ENCODE results near the gene ERC2. TPM values are rescaled to one million over a fixed set of nuclear protein-coding genes. Genes with fewer than 3 reads are reported as not detected.

The ERC2 gene
- total and polyA plus RNA-seq, 2 of the 8 experiments (the other 6 are each of a cell fraction or from before 2014, with no cell fraction given): 16.4 to 22.8 TPM

- TF ChIP-seq MAFK (IDR thresholded peaks at IDR 0.05; ENCODE audit: low read depth, low read length) (no peak), KDM1A (IDR thresholded peaks at IDR 0.05; ENCODE audit: borderline replicate concordance, low read length) (no peak), SP1 (IDR thresholded peaks at IDR 0.05; ENCODE audit: low read depth, low read length) (no peak), E2F6 (IDR thresholded peaks at IDR 0.05) (no peak), KDM5A (IDR thresholded peaks at IDR 0.05; ENCODE audit: low read length) (no peak), ATF2 (IDR thresholded peaks at IDR 0.05; ENCODE audit: low read length) (no peak), ATF3 (IDR thresholded peaks at IDR 0.05; ENCODE audit: insufficient read depth, low read depth, low read length) (no peak)
- Histone ChIP-seq H3K79me2 (ENCODE audit: control insufficient read depth in 1 of 2, insufficient read depth in 2 of 2, low read length in 2 of 2) (no peaks in the 10 kb centered on the region), H2BK20ac (ENCODE audit: low read length) (no peak overlapping the region), H4K5ac (ENCODE audit: insufficient read length, low read depth, low read length) (no peak overlapping the region), H3K23ac (ENCODE audit: insufficient read length) (no peak overlapping the region), H3K18ac (ENCODE audit: extremely low read depth, low read length) (no peak overlapping the region), H3K4me2 (ENCODE audit: insufficient read depth in 1 of 2, low read depth in 2 of 2, low read length in 2 of 2) (no peak overlapping the region), H3K4me3 (ENCODE audit: extremely low read depth in 1 of 4, insufficient read depth in 2 of 4, low read depth in 3 of 4, low read length in 4 of 4) (no peak overlapping the region), H2AK5ac (ENCODE audit: low read depth, low read length) (no peak overlapping the region), H2BK12ac (ENCODE audit: low read depth, low read length) (no peak overlapping the region), H2BK15ac (ENCODE audit: low read length) (no peak overlapping the region), H3K4me1 (replicated peaks in 1 of 4; ENCODE audit: control insufficient read depth in 3 of 4, insufficient read depth in 4 of 4, low read length in 3 of 4) (peaks cover 0 to 4% (median 0%) of the 10 kb centered on the region in 4 experiments; a peak in 1 of 7 replicates), H4K8ac (ENCODE audit: extremely low read depth, insufficient read depth, low read length) (no peak overlapping the region), H3K4ac (replicated peaks; ENCODE audit: insufficient read length, low read depth, low read length) (no peak overlapping the region), H3K27me3 (replicated peaks in 1 of 4; ENCODE audit: control insufficient read depth in 3 of 4, extremely low read depth in 1 of 4, insufficient read depth in 3 of 4, low read length in 3 of 4) (no peaks in the 10 kb centered on the region), H3K9ac (replicated peaks in 1 of 4; ENCODE audit: extremely low read depth in 1 of 4, low read depth in 3 of 4, low read length in 3 of 4) (no peak overlapping the region), H3K14ac (ENCODE audit: insufficient read length) (no peak overlapping the region), H4K20me1 (replicated peaks in 1 of 2; ENCODE audit: control insufficient read depth in 1 of 2, insufficient read depth in 2 of 2, low read length in 2 of 2) (no peaks in the 10 kb centered on the region), H3K36me3 (ENCODE audit: control insufficient read depth in 2 of 4, insufficient read depth in 4 of 4, low read length in 3 of 4) (no peaks in the 10 kb centered on the region), H3K9me3 (ENCODE audit: insufficient read depth in 2 of 2, low read depth in 1 of 2, low read length in 1 of 2) (no peaks in the 10 kb centered on the region), H3K27ac (ENCODE audit: low read depth, low read length) (no peak overlapping the region), H3K79me1 (ENCODE audit: low read depth, low read length) (no peaks in the 10 kb centered on the region; the same call in 1 of the 2 replicates), H2AFZ (ENCODE audit: low read length) (no peak overlapping the region), H2BK120ac (replicated peaks; ENCODE audit: low read depth, low read length) (no peak overlapping the region), H3K23me2 (ENCODE audit: low read depth, low read length) (no peaks in the 10 kb centered on the region), H2BK5ac (ENCODE audit: low read depth, low read length) (no peak overlapping the region), H4K91ac (replicated peaks; ENCODE audit: insufficient read length, low read length) (no peak overlapping the region), H3K56ac (replicated peaks; ENCODE audit: insufficient read length, low read depth, low read length) (no peak overlapping the region)
- POLR2A ChIA-PET (ENCODE audit: partially characterized antibody): no interaction called here
- FAIRE-seq (no peak), DNase-seq (ENCODE audit: low read depth in 1 of 2, low spot score in 2 of 2) (no peak)
- WGBS, 2 experiments (ENCODE audit: extremely low coverage in 1 of 2, insufficient coverage in 1 of 2, insufficient read length in 1 of 2, insufficient replicate concordance in 2 of 2, low coverage in 1 of 2, low lambda C conversion rate in 2 of 2, missing lambda C conversion rate in 1 of 2): 80% methylated on average over 3 of the region's 3 CpGs; no CpG with 5 or more reads in 1 of the 2 experiments
- CTCF ChIA-PET (ENCODE audit: partially characterized antibody): no interaction called here
Measured at GRCh38 chr3:56205406-56205805, 262.9 kb downstream of the ERC2 start.

Data from H1 (cell line).